BE2C (cell line): ENCODE measurements around the gene KIF6.

ENCODE experiments used
- DNase-seq: peaks from one replicate; pipeline ENCODE4 v3.0.0-alpha.2; 2020
- H3K27me3 ChIP-seq: fragments of 250-450 bp; sonication (Bioruptor Pico); 2 replicates; pipeline ENCODE4 v1.5.1; 2020; ENCODE audit warnings: mild to moderate bottlenecking
- H3K36me3 ChIP-seq: fragments of 250-450 bp; sonication (Bioruptor Pico); 2 replicates; pipeline ENCODE4 v1.5.1; 2020; ENCODE audit warnings: mild to moderate bottlenecking
- H3K4me1 ChIP-seq: fragments of 250-450 bp; sonication (Bioruptor Pico); 2 replicates; pipeline ENCODE4 v1.5.1; 2020
- H3K4me3 ChIP-seq: 2 replicates; pipeline ENCODE4 v1.5.1; 2011; ENCODE audit warnings: low read depth, low read length
- H3K9me3 ChIP-seq: fragments of 250-450 bp; sonication (Bioruptor Pico); 2 replicates; pipeline ENCODE4 v1.5.1; 2020
- TF ChIP-seq, protein P1 (sequence below): IDR thresholded peaks from 2 replicates; pipeline ENCODE4 v1.5.1; 2012; ENCODE audit warnings: mild to moderate bottlenecking, low read depth, low read length

KIF6 gene

DNA sequence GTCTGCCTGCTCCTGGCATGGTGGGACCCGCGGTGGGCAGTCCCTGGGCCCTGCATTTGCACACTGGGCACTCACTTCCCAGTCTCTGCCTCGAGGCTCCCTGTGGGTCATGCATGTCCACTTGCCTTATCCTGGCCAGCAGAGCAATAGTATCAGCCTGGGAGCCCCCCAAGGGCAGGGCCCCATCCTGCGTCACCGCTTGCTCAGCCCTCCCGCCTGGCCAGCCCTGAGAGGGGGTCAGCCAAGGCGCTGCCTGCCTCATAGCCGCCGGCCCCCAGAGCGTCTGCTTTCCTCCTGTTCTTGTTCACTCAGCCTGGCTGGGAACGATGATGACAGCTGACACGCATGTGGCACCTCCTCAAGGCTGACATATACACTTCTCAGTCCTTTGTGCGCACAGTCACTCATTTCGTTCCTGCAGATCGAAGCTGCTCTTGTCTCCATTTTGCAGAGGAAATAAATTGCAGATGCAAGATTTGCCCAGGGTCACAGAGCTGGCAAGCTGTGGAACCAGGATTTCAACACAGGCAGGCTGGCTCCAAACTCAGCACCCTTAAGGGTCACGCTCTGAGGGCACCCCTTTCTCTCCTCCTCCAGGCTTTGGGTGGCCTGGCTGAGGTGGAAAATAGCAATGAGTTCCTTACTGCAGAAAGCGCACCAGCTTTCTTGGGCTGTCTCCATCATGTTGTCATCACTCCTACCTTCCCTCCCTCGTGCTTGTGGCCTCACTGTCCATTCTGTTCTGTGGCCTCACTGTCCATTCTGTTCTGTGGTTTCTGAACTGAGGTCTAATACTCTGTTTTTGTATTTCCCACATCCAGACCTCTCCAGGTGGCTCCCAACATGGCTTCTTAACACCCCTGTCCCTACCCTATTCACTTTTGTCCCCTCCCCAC is 428.2 kb downstream of the KIF6 start:
- no peak for DNase-seq
- TF ChIP-seq, protein P1, sequence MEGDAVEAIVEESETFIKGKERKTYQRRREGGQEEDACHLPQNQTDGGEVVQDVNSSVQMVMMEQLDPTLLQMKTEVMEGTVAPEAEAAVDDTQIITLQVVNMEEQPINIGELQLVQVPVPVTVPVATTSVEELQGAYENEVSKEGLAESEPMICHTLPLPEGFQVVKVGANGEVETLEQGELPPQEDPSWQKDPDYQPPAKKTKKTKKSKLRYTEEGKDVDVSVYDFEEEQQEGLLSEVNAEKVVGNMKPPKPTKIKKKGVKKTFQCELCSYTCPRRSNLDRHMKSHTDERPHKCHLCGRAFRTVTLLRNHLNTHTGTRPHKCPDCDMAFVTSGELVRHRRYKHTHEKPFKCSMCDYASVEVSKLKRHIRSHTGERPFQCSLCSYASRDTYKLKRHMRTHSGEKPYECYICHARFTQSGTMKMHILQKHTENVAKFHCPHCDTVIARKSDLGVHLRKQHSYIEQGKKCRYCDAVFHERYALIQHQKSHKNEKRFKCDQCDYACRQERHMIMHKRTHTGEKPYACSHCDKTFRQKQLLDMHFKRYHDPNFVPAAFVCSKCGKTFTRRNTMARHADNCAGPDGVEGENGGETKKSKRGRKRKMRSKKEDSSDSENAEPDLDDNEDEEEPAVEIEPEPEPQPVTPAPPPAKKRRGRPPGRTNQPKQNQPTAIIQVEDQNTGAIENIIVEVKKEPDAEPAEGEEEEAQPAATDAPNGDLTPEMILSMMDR = no peak
- H3K9me3 ChIP-seq = no peaks in the 10 kb centered on the region

DNA sequence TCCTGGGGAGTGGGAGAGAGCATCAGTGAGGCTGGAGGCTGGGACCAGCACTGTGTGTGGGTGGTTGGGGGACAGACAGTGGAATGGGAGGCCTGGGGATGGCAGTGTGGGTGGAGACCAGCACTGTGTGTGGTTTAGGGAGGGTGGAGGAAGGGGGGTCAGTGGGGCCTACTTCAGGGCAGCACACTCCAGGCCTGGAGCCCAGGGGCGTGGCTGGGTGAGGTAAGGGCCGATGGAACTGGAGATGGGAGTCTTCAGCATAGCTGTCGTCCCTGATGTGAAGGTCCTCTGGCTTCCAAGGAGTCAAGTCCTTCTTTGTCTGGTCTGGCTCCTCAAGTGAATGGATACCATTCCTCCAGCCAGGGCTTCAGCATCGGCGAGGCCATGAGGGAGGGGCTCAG is 429.6 kb downstream of the KIF6 start:
- H3K36me3 ChIP-seq = no peaks in the 10 kb centered on the region
- H3K4me3 ChIP-seq = no peak overlapping the region
- H3K9me3 ChIP-seq = no peaks in the 10 kb centered on the region
- no peak for DNase-seq
- TF ChIP-seq, protein P1 = no peak
- H3K4me1 ChIP-seq = no peaks in the 10 kb centered on the region
- peaks cover 12% of the 10 kb centered on the region for H3K27me3 ChIP-seq

More for the DNA sequence above, 428.2 kb downstream of the KIF6 start:
- H3K4me3 ChIP-seq = no peak overlapping the region
- H3K36me3 ChIP-seq = no peaks in the 10 kb centered on the region
- peaks cover 12% of the 10 kb centered on the region for H3K27me3 ChIP-seq
- H3K4me1 ChIP-seq = no peaks in the 10 kb centered on the region

DNA sequence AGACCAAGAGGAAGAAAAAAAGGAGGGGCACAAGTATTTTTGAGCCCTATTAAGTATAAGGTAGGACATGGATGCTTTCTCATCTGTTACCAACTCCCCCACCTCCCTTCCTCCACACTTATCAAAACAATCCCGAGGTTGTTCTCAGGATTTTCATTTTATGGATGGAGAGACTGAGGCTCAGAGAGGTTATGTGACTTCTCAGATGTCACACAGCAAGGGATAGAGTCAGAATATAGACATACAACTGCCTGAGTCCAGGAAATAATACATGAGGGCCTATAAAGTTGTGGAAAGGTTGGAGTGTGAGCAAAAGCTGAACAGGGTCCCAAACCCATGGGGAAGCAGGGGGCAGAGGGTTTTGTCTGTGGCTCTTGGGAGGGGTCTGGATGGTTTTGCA is 430.3 kb downstream of the KIF6 start:
- no peaks in the 10 kb centered on the region for H3K36me3 ChIP-seq
- peaks cover 12% of the 10 kb centered on the region for H3K27me3 ChIP-seq
- H3K4me3 ChIP-seq = no peak overlapping the region
- no peaks in the 10 kb centered on the region for H3K4me1 ChIP-seq
- DNase-seq = no peak
- H3K9me3 ChIP-seq = no peaks in the 10 kb centered on the region
- TF ChIP-seq, protein P1 = no peak

DNA sequence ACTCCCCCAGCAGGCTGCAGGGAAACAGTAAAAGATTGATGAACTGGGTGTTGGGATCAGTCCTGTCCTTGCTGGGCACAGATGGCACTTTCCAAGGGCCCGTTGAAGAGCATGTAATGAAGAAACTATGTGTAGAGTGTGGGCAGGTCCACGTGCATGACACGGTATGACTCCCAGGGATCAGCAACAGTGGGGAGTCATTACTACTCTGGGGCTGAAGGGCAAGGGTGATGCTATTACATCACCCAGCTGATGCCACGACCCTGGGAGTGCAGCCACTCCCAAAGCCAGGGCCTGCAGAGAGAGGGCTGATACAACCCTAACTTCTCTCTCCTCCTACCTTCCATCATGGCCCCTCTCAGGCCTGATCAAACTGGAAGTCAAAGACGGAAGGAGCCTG is 431.1 kb downstream of the KIF6 start:
- Histone ChIP-seq H3K9me3 (no peaks in the 10 kb centered on the region), H3K36me3 (no peaks in the 10 kb centered on the region), H3K4me1 (no peaks in the 10 kb centered on the region), H3K27me3 (peaks cover 9% of the 10 kb centered on the region), H3K4me3 (no peak overlapping the region)
- TF ChIP-seq, protein P1 = no peak
- no peak for DNase-seq

DNA sequence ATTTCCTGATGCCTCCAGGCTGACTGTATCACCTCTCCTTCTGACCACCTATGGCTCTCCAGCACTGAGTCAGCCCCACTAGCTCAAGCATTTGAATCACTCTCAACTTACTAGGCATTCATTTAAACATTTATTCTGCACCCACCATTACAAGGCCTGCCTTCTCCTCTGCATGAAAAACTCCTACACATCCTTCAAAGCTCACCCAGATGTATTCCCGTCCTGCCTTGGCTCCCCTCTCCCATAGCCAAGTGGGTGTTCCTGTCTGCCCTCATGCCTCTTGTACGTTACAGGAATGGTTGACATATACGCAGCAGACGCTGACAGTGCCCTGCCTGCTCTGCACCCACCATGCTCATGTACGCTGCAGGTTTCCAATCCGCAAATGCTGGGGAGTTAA is 432.6 kb downstream of the KIF6 start:
- DNase-seq = no peak
- Histone ChIP-seq H3K9me3 (no peaks in the 10 kb centered on the region), H3K4me3 (no peak overlapping the region), H3K4me1 (no peaks in the 10 kb centered on the region), H3K36me3 (no peaks in the 10 kb centered on the region), H3K27me3 (no peaks in the 10 kb centered on the region; the same call in 1 of the 2 replicates)
- TF ChIP-seq, protein P1 = no peak

DNA sequence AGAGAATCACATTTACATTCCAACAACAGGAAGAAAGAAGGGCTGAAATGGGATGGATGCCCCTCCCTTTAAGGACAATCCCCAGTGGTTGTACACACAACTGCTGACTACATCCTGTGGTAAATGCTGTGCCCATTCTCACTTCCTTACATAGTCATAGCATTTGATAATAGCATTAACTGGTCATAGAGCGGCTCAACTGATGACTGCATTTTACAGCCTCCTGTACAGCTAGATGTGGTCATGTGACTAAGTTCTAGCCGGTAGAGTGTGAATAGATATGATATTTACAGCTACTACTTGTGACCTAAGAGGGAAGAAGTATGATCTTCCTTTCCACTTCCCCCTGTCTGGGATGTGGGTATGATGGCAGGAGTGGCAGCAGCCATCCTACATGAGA is 435.7 kb downstream of the KIF6 start:
- Histone ChIP-seq H3K9me3 (no peaks in the 10 kb centered on the region), H3K36me3 (no peaks in the 10 kb centered on the region), H3K4me1 (no peaks in the 10 kb centered on the region), H3K4me3 (no peak overlapping the region), H3K27me3 (no peaks in the 10 kb centered on the region; the same call in 1 of the 2 replicates)
- TF ChIP-seq, protein P1 = no peak
- no peak for DNase-seq
